Stimulated activated CD4-positive, alpha-beta T cell treated with anti-CD3 and anti-CD28 coated beads, Interleukin-12 subunit alpha, Interleukin-12 subunit beta, amount 100 ng/mL, for 4 hours (primary cell): ENCODE results near the gene PHPT1.
A peak's percentile ranks its signal among the peaks of the same experiment; 100 is the strongest.
"Not testable (repeated sequence)": the region's sequence is repeated elsewhere in the genome, so short reads cannot be mapped to it uniquely, and the experiment has no call there.

Source experiments
- DNase-seq: peaks from one replicate; pipeline ENCODE4 v3.0.0-alpha.2; 2020

Gene PHPT1

DNA sequence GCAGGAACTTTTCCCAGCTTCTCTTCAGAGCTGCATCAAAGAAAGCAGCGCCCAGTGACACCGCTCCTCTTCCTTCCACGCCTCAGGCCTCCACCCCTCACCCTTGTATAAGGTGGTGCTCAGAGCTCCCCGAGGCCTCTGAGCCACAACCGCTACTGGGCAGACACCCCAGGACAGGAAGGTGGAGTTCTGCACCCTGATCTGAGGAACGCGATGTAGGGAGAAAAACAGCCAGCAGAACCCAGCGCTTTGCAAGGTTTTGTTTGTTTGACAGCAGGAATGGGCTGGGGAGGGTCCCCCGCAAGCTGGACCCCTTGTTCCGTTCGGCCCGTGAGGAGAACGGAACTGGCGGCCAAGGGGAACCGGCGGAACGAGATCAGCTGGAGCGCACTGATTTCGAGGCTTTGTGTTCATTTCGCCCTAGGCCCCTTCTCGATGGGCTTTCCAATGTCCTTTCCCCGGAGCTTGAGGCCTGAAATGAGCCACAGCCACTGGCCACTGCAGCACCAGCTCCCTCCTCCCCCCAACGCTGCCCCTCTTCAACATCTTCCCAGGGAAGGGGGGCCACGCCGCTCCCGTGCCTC lies 12.8 kb downstream of the PHPT1 start:
- no peak for DNase-seq

DNA sequence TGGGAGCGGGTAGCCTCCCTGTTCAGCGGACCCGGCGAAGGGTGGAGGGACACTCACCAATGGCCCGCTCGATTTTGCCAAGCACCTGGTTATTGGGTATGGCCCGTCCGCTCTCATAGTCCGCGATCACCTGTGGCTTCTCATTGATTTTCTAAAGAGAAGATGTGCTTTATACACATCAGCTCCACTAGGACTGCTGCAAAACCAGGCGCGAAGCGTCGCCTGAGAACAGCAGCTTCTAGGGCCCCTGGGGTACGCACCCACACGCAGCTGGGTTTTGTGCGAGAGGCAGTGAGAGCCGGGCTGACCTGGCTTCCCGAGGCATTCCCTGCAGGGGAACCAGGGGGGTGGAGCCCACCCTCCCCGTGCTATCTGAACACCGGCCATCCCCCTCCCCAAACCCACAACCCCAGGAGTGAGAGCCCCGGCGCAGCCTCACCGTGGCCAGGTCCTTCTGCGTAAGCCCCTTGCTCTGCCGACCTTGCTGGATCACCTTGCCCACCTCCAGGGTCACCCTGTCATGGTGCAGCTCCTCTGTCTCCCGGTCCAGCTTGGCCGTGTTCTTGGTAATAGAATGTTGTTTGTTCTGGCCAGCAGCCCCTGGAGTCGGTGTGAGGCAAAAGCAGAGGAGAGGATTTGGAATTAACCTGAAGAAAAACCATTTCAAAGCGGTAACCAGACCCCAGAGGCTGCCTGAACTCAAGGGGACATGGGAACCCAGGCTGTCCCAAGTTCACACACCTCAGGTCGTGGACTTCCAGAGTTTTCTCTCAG lies 13.8 kb downstream of the PHPT1 start:
- DNase-seq = no peak

DNA sequence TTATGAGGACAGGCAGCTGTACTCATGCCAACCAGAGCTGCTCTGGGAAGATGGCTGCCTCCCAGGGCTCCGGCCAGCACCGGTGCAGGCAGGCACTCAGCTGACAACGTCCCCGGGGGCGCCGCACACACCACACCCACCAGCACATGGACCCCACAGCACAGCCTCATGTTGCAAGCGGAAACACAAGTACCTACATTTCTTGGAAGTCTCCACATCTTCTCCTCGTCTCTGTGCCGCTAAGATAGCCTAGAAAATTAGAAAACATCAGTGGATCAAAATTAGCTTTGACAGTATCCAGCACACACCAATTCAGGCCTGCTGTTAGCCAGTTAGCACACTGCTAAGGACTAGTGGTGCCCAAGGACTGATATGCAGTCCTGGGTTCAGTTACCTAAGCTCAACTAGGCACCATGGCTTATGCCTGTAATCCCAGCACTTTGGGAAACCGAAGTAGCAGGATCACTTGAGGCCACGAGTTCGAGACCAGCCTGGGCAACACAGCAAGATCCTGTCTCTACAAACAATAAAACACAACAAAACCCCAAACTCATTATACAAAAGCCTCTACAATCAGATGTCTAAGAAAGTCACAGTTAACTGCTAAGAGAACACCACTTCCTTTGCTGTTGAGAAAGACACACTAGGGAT lies 14.5 kb downstream of the PHPT1 start:
- no peak for DNase-seq

DNA sequence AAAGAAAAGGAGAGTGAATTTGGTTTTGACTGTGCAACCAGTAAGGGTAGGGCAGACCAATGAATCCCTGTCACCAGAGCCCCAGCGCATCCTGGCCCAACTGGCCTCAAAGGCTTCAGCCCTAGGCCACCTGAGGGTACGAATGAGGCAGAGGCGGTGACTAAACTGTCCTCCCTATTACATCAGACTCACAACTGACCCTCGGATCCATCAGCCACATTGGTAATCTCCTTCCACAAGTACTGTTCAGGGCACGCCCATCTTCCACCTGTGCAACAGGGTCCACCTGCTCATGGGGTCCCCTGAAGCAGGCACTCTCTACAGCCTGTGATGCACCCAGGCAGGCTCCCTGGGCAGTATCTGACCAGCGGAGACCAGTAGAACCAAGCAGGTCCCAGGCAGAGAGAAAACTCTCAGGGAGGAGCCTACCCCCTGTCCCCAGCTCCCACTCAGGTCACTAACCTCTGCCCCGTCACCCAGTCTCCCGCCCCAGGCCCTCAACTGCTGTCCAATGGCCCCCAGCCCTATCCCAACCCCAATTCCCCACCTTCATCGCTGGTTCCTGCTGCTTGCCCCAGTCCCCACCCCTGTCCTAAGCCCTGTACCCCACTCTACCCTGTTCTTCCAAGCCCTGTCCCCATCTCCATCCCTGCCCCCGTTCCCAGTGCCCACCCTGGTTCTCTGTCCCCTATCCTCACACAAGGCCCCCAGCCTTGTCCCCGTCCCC lies 16.0 kb downstream of the PHPT1 start:
- DNase-seq = no peak

DNA sequence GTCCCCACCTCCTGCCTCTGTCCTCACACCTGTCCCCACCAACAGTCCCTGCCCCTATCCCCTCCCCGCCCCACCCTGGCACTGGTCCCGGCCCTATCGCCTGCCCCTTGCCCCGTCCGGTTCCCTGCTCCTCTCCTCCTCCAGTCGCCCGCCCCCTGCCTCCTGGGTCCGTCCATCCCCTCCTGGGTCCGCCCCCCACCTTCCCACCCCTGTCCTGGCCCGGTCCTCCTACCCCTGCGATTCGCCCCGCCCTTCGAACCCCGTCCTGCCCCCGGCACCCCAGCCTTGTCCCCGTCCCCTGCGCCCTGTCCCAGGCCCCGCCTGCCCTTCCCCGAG lies 16.5 kb downstream of the PHPT1 start:
- DNase-seq = no peak

DNA sequence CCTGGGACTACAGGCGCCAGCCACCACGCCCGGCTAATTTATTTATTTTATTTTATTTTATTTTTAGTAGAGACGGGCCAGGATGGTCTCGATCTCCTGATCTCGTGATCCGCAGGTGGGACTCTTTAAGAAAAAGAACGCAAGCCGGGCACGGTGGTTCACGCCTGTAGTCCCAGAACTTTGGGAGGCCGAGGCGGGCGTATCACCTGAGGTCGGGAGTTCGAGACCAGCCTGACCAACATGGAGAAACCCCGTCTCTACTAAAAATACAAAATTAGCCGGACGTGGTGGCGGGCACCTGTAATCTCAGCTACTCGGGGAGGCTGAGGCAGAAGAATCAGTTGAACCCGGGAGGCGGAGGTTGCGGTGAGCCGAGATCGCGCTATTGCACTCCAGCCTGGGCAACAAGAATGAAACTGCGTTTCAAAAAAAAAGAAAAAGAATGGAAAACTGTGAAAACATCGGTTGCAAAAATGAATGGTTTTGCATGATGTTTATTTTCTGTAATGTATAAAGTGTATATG lies 17.8 kb downstream of the PHPT1 start:
- not testable (repeated sequence) for DNase-seq

DNA sequence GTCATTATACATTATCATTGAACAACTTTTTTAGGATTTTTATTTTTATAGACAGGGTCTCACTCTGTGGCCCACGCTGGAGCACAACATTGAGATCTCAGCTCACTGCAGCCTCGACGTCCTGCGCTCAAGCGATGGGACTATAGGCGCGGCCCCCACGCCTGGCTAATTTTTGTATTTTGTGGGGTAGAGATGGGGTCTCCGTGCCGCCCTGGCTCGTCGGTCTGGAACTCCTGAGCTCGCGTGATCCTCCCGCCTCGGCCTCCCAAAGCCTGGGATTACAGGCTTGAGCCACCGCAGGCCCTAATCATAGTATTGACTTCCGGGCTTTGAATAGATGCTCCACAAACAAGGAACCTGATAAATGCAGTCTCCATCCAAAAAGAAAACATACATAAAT lies 18.3 kb downstream of the PHPT1 start:
- no peak for DNase-seq

DNA sequence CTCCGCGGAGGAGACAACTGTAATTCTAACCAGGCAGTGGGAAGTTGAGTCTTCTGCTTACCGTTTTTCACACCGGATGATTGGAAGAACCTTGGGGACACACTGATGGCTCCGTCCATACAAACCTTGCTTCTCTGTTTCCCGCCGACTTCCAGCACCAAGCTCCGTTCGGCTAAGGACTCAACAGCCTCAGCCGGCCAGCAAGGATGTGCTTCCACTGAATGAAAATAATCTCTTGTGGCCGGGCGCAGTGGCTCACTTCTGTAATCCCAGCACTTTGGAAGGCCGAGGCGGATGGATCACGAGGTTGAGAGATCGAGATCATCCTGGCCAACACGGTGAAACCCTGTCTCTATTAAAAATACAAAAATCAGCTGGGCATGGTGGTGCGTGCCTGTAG lies 18.7 kb downstream of the PHPT1 start:
- DNase-seq = no peak

DNA sequence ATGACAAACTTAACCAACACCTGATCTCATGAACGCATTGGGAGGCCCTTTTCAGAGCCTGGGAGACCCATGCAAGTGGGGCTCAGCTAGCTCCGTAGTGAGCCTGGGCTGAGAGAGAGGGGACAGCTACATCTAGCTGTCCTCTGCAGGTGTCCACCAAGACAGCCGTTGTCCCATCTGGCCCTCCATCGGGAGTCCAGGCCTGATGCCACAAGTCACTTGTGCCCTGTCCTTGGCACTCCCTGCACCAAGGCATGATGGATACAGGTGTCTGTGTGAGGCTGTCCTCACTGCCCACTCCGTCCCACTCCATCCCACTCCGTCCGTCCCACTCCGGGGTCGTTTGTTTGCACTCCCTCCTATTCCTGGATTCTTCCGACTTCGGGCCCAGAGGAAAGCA lies 19.4 kb downstream of the PHPT1 start:
- no peak for DNase-seq

DNA sequence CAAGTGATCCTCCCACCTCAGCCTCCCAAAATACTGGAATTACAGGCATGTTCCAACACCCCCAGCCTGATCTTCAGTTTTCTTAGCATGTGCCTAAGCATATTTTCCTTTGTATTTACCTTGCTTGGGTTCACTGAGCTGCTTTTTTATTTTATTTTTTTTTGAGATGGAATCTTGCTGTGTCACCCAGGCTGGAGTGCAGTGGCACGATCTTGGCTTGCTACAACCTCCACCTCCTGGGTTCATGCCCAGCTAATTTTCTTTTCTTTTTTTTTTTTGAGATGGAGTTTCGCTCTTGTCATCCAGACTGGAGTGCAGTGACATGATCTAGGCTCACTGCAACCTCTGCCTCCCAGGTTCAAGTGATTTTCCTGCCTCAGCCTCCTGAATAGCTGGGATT lies 20.4 kb downstream of the PHPT1 start:
- not testable (repeated sequence) for DNase-seq

DNA sequence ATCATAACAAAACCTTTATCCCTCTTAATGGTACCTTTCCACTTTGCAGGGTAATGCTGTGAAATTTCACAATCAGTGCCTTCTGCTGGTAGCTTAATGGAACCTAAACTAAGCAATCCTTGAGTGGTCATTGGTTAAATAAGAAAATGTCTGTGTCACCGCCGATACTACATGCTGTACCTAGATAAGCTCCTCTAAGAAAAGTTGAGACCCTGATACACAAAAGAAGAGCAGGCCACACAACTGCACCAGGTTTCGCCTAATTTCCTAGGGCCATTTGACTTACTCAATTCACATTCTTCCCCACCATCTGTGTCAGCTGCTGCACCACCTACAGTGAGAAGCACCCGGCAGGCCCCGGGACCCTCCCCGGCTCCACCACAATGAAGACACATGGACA lies 25.9 kb downstream of the PHPT1 start:
- no peak for DNase-seq

DNA sequence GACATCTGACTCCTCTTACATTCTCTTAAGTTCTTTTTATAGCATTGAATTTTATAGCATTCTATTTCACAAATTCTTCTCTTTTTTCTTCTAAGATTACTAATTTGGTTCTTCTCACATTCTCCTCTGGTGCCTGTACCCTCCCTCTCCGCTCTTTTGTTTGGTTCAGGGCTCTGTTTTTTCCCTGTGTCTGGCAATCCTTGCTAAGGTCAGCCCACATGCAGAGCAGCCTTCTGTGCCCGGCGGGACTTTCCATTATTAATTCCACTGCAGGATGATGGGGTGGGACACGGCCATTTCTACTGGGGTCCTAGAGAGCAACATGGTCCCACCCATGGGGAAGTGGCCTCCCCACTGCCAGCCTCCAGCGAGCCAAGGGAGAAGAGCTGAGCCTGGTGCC lies 27.3 kb downstream of the PHPT1 start:
- no peak for DNase-seq

DNA sequence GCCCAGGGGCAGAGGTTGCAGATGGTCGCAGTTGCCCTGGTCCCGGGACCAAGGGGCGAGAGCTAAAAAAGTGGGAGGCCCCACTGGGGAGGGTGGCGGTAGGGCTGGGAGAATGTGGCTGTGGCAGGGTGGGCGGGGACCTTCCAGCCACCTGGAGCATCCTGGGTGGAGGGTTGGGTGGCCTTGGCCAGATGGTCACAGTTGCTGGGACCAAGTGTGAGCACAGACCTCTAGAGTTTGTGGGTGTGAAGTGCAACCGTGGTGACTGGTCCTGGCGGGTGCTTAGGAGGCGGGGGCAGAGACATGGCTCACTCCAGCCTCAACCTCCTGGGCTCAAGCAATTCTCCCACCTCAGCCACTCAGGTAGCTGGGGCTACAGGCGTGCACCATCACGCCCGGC lies 31.4 kb downstream of the PHPT1 start:
- DNase-seq = no peak

DNA sequence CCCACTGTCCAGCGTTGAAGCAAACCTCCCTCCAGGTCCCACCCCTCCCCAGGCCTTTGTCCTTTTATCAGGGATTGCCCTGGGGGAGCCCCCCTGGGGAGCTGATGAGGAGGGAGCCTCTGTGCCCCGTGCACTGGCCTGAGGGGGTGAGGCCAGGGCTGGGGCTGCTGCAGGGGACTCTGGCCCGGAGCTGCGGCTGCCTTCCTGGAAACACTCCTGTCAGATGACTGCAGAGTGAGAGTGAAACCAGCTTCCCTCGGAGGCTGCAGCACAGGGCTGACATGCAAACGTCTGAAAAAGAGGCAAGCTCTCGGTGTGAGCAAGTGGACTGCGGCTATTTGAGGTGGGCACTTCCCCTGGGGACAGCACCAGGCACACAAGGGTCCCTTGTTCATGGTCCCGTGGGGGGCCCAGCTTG lies 32.5 kb downstream of the PHPT1 start:
- DNase-seq = peak; percentile 58

DNA sequence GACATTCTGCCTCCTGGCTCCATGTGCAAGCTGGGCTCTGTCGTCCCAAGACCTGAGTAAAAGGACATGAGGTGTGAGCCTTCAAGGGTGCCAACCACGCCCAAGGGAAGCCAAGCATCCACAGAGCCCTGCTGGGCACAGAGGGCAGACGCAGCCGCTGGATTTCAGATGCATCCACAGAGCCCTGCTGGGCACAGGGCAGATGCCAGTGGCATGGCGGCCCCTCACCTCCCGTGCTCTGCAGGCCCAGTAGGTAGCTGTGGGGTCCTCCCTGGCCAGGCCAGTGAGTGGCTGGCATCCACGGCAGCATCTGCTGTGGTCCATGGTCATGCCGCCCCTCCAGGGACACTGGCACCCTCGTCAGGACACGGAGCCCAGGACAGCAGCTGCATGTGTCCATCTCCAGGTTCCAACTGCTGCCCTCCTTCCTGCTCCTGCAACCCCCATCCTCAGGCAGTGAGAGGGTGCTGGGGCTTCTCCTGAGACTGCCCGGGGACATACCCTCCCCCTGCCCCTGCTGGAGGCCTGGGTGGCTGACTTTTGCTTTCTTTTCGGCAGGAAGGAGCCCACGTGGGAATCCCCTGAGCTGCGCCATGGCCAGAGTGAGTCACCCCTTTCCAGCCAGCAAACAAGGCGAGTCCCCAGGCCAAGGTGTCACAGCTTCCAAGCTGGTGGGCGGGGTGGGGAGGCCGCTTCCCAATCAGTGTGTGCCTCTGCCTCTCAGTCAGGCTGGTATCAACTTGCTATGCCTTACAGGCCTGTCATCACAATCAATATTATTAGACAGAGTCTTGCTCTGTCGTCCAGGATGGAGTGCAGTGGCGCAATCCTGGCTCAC lies 33.1 kb downstream of the PHPT1 start:
- DNase-seq = peak; percentile 89

DNA sequence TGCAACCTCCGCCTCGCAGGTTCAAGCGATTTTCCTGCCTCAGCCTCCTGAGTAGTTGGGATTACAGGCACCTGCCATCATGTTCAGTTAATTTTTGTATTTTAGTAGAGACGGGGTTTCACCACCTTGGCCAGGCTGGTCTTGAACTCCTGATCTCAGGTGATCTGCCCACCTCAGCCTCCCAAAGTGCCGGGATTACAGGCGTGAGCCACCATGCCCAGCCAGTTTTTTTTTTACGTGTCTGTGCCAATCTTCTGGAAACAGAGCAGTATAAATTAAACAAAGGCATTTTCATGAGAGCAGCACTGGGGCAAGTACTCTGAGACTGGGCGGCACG lies 33.7 kb downstream of the PHPT1 start:
- DNase-seq = not testable (repeated sequence)

DNA sequence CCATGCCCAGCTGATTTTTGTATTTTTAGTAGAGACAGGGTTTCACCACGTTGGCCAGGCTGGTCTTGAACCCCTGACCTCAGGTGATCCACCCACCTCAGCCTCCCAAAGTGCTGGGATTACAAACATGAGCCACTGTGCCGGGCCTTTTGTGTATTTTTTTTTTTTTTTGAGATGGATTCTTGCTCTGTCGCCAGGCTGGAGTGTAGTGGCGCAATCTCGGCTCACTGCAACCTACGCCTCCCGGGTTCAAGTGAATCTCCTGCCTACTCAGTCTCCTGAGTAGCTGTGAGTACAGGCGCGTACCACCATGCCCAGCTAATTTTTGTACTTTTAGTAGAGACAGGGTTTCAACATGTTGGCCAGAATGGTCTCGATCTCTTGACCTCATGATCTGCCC lies 34.5 kb downstream of the PHPT1 start:
- DNase-seq = not testable (repeated sequence)

DNA sequence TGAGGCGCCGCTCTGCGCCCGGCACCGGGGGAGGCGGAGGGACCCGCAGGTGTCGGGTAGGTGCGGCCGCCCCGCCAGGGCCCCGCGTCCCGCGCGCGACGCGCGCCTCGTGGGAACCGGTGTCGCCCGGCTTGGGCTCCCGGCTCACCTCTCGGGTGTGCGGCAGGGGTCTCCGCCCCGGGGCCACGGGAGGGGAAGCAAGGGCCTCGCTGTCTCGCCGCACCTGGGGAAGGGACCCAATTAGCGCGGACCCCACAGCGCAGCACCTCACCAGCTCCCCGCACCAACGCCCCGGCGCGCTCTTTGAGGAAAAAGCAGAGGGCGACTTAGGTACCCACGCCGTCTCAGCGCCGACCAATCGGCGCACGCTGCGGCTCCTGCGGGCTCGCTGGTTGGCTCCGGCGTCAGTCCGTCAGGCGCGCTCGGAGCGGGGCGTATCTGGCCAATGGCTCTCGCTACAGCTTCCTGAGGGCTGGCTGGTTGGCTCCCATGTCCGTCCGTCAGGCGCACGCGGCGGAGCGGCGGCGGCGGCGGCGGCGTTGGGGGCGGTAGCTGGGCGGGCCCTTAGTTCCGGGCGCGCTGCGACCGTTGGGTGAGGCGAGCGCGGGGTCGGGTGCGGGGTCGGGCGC lies 36.9 kb downstream of the PHPT1 start, which contains the start of gene TRAF2:
TRAF2 (plus strand) TSS at position 567 of the 629 bp plus-strand sequence. CDS start 12,225 bp downstream, outside the sequence.
- DNase-seq = peak; percentile 97

DNA sequence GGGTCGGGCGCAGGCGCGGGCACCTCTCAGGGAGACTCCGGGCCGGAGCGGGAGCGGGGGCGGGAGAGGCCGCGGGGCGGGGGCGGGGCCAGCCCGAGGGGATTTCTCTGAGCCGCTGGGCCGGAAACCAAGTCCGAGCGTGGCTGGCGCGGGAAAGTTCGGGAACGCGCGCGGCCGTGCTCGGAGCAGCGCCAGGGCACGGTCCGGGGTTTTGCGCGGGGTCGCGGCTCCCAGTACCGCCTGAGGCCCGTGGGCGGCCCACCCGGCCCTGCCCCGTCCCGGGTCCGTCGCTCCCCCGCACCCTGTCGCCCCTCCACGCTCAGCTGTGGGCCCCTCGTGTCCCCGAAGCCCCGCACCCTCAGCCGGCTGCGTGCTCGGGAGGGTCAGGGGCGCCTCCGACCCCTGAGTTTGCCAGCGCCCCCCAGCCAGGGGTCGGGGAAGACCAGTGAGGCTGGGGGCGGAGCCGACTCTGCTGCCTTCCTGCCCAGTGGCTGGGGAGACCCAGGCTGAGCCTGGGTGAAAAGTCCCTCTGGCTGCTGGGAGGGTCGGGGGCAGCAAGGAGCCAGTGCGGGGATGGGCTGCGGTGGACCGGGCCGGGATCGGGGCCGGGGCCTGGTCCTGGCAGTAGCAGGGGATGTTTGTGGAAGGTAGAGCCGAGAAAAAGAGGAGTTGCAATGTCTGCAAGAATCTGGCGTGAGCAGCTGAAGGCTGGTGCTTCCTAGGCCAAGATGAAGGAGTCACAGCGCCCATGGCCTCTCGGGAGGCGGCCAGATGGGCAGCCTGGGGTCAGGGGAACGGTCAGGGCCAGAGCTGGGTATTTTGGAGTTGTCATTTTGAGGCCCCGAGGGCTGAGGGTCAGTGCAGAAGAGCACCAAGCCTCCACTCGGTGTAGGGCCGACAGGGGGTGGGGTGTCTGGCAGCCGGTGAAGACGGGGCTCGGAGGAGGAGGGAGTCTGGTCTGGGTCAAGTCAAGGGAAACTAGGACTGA lies 37.7 kb downstream of the PHPT1 start:
- peak; percentile 42 for DNase-seq

DNA sequence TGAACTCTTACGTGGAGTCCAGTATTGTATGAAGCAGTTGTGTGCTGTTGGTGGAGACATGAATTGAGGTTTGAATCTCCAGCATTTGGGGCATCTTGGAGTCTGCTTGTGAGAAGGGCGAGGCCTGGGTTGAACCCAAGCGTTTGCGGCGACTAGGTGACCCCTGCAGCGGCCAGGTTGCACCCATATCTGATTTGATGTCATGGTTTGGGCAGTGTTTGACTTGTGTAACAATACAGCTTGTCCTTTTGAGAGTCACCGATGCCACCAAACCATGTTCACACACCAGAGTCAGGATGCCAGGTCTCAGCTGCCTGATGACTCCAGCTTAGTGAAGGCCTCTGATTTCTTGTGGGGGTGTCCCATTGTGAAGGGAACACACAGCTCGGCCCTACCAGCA lies 39.2 kb downstream of the PHPT1 start:
- DNase-seq = no peak

DNA sequence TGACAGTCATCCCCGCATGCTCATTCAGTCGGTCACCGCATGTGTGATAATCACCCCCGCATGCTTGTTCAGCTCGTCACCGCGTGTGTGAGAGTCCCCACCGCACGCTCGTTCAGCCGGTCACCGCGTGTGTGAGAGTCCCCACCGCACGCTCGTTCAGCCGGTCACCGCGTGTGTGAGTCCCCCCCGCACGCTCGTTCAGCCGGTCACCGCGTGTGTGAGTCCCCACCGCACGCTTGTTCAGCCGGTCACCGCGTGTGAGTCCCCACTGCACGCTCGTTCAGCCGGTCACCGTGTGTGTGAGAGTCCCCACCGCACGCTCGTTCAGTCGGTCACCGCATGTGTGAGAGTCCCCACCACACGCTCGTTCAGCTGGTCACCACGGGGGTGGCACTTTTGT lies 40.6 kb downstream of the PHPT1 start:
- DNase-seq = no peak
